HG02642 (cell line): Measurements from ENCODE around the gene PIK3AP1.
"Not testable (repeated sequence)": the region's sequence is repeated elsewhere in the genome, so short reads cannot be mapped to it uniquely, and the experiment has no call there.

Experiments used
- ATAC-seq: cut with Tn5 transposase; IDR thresholded peaks from one replicate; pipeline ENCODE4 v1.9.1; 2021; ENCODE audit warnings: mild to moderate bottlenecking; ENCODE audit not compliant: unreplicated experiment, poor library complexity

Gene PIK3AP1

DNA sequence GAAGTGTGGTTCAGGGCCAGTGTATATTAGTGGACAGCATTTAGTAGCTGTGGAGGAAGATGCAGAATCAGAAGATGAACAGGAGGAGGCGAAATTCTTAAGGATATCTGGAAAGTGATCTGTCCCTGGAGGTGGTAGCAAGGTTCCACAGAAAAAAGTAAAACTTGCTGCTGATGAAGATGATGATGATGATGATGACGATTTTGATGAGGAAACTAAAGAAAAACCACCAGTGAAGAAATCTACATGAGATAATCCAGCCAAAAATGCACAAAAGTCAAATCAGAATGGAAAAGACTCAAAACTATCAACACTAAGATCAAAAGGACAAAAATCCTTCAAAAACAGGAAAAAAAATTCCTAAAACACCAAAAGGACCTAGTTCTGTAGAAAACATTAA is 159.8 kb downstream of the PIK3AP1 start:
- ATAC-seq, result no peak

DNA sequence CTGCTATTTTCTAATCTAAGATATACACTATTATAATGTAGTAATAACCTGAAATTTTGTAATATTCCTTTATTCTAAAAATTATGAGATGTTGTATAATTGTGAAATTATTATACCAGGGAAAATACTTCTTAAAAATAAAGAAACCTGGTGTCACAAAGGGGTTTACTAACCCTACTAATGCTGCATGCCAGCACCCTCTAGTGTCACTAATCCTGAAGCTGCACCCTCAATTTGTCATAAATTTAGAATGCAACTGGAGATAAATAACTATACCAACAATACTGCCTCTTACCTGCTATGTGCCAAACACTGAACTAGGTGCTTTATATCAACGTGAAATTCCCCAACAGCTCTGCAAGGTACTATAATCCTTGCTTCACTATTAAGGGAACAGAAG is 164.3 kb downstream of the PIK3AP1 start:
- ATAC-seq, result no peak

DNA sequence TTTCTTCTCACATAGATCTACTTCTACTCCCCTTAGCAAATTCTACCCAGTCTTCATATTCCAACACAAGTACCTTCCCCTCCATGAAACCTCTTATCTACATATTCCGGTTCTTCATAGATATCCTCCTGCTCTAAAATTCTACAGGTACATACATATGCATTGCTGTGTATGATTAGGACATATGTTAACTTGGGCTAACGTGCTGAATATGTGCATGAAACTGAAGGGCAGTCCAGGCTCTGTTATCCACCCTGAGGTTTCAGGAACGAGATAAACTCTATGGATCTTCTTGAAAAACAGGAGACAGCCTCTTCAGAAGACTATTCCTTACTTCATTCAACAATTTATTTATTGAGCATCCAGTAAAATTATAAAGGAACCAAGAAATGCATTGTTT is 165.0 kb downstream of the PIK3AP1 start:
- no peak for ATAC-seq

DNA sequence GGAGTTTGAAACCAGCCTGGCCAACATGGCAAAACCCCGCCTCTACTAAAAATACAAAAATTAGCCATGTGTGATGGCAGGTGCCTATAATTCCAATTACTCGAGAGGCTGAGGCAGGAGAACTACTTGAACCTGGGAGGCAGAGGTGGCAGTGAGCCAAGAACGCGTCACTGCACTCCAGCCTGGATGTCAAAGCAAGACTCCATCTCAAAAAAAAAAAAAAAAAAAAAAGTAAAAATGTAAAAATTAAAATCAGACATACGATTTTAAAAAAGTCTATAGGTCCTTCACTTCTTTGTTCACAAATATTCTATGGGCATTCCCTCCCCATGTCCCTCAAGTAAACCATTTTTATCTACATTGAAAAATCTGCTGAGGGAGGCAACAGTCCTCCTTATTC is 171.7 kb downstream of the PIK3AP1 start:
- no peak for ATAC-seq

DNA sequence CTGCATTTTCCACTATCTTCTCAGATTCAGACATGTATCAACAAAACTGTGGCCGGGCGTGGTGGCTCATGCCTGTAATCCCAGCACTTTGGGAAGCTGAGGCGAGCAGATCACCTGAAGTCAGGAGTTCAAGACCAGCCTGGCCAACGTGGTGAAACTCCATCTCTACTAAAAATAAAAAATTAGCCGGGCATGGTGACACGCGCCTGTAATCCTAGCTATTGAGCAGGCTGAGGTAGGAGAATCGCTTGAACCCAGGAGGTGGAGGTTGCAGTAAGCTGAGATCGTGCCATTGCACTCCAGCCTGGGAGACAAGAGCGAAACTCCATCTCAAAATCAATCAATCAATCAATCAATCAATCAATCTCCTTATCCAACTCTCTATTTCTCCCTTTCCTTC is 174.8 kb downstream of the PIK3AP1 start:
- not testable (repeated sequence) for ATAC-seq
